ENCODE measurements around the gene KLHL3. TPM values are rescaled to one million over a fixed set of nuclear protein-coding genes. Genes with fewer than 3 reads are reported as not detected.

The KLHL3 gene
- total RNA-seq, 1 donor from 2014 or later, result 6.8 TPM

DNA sequence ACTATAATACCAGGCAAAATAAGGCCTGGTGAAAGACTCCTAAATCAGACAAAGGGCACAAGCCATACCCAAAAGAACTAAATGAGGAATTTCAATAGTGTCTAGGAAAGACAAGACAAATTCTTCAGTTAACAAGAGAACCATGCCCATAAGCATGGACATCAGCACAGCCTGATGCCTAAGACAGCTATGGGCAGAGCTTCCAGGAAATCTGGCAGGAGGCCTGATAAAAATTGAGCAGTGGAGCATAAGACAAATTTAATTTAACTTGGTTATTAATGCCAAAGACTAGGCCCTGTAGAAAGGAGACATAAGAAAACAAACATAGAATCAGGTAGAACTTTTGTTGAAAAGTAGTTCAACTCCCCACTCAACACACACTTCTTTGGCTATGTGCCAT is 17.3 kb downstream of the KLHL3 start:
- DNase-seq (no peak), ATAC-seq (no peak)
- Histone ChIP-seq H3K27me3 (no peaks in the 10 kb centered on the region), H3K27ac (no peak overlapping the region), H3K9me3 (no peaks in the 10 kb centered on the region), H3K4me1 (no peaks in the 10 kb centered on the region), H3K4me3 (no peak overlapping the region), H3K36me3 (no peaks in the 10 kb centered on the region)
- TF ChIP-seq CTCF (IDR thresholded peaks at IDR 0.05), result no peak
- intact Hi-C loops (cut with DNase I), result no loop called here

DNA sequence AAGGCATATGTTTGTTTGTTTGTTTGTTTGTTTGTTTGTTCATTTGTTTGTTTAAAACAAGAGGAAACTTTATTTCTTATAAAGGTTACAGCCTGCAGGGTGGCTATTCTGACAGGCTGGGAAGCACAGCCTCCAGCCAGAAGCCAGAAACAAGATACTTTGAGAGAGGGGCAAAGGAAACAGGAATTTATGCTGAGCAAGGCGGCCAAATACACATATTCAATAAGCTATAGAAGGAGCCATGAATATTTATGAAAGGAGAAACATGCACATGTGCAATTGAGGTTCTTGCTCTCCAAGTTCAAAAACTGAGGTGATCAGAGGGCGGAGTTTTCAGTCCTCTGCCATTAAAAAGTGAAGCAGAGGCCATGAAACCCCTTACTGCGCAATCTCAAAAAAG is 19.6 kb downstream of the KLHL3 start:
- no peaks in the 10 kb centered on the region for H3K27me3 ChIP-seq
- no peak for DNase-seq
- intact Hi-C loops (cut with DNase I), result no loop called here
- no peak for TF ChIP-seq CTCF (IDR thresholded peaks at IDR 0.05)
- no peaks in the 10 kb centered on the region for H3K36me3 ChIP-seq
- H3K9me3 ChIP-seq, result no peaks in the 10 kb centered on the region
- H3K4me3 ChIP-seq, result no peak overlapping the region
- no peak for ATAC-seq
- H3K27ac ChIP-seq, result no peak overlapping the region
- H3K4me1 ChIP-seq, result no peaks in the 10 kb centered on the region

- Histone ChIP-seq H3K9me3 (no peaks in the 10 kb centered on the region), H3K36me3 (no peaks in the 10 kb centered on the region), H3K27ac (no peak overlapping the region), H3K27me3 (no peaks in the 10 kb centered on the region), H3K4me3 (no peak overlapping the region), H3K4me1 (no peaks in the 10 kb centered on the region)
- no peak for ATAC-seq
- intact Hi-C loops (cut with DNase I), result no loop called here
- no peak for DNase-seq
- no peak for TF ChIP-seq CTCF (IDR thresholded peaks at IDR 0.05)
Observed at GRCh38 chr5:137715456-137715855, 20.4 kb downstream of the KLHL3 start.

GRCh38 chr5:137714946-137715345 is 20.9 kb downstream of the KLHL3 start:
- H3K4me3 ChIP-seq, result no peak overlapping the region
- H3K9me3 ChIP-seq, result no peaks in the 10 kb centered on the region
- ATAC-seq, result no peak
- intact Hi-C loops (cut with DNase I), result no loop called here
- no peaks in the 10 kb centered on the region for H3K36me3 ChIP-seq
- no peak overlapping the region for H3K27ac ChIP-seq
- no peak for DNase-seq
- no peaks in the 10 kb centered on the region for H3K27me3 ChIP-seq
- H3K4me1 ChIP-seq, result no peaks in the 10 kb centered on the region
- no peak for TF ChIP-seq CTCF (IDR thresholded peaks at IDR 0.05)

GRCh38 chr5:137714494-137714893 is 21.4 kb downstream of the KLHL3 start:
- no peak for TF ChIP-seq CTCF (IDR thresholded peaks at IDR 0.05)
- intact Hi-C loops (cut with DNase I), result no loop called here
- Histone ChIP-seq H3K4me1 (no peaks in the 10 kb centered on the region), H3K4me3 (no peak overlapping the region), H3K9me3 (no peaks in the 10 kb centered on the region), H3K36me3 (no peaks in the 10 kb centered on the region), H3K27me3 (no peaks in the 10 kb centered on the region), H3K27ac (no peak overlapping the region)
- ATAC-seq (no peak), DNase-seq (no peak)

GRCh38 chr5:137712139-137712667 is 23.7 kb downstream of the KLHL3 start:
- ATAC-seq (no peak), DNase-seq (no peak)
- Histone ChIP-seq H3K9me3 (no peaks in the 10 kb centered on the region), H3K4me1 (no peaks in the 10 kb centered on the region), H3K4me3 (no peak overlapping the region), H3K36me3 (no peaks in the 10 kb centered on the region), H3K27ac (no peak overlapping the region), H3K27me3 (no peaks in the 10 kb centered on the region)
- no peak for TF ChIP-seq CTCF (IDR thresholded peaks at IDR 0.05)
- intact Hi-C loops (cut with DNase I), result no loop called here

Measured in upper lobe of right lung (tissue), 1 donor.